Activated naive CD4-positive, alpha-beta T cell treated with anti-CD3 and anti-CD28 coated beads, Interleukin-2, amount 50 U/mL, for 24 hours (primary cell): ENCODE results near the gene NFIC.
"Not testable (repeated sequence)": the region's sequence is repeated elsewhere in the genome, so short reads cannot be mapped to it uniquely, and the experiment has no call there.

ENCODE experiments used
- H3K27ac Mint-ChIP-seq: one replicate; pipeline ENCODE4 v1.8.0; 2021; ENCODE audit warnings: mild to moderate bottlenecking, mixed read lengths
- H3K27me3 Mint-ChIP-seq: one replicate; pipeline ENCODE4 v1.8.0; 2021; ENCODE audit warnings: mixed read lengths
- H3K36me3 Mint-ChIP-seq: one replicate; pipeline ENCODE4 v1.8.0; 2021; ENCODE audit warnings: mixed read lengths
- H3K4me1 Mint-ChIP-seq: one replicate; pipeline ENCODE4 v1.8.0; 2021; ENCODE audit warnings: mixed read lengths
- H3K4me3 Mint-ChIP-seq: one replicate; pipeline ENCODE4 v1.8.0; 2021; ENCODE audit warnings: mild to moderate bottlenecking, mixed read lengths
- H3K9me3 Mint-ChIP-seq: one replicate; pipeline ENCODE4 v1.8.0; 2021; ENCODE audit warnings: mixed read lengths

The NFIC gene

DNA sequence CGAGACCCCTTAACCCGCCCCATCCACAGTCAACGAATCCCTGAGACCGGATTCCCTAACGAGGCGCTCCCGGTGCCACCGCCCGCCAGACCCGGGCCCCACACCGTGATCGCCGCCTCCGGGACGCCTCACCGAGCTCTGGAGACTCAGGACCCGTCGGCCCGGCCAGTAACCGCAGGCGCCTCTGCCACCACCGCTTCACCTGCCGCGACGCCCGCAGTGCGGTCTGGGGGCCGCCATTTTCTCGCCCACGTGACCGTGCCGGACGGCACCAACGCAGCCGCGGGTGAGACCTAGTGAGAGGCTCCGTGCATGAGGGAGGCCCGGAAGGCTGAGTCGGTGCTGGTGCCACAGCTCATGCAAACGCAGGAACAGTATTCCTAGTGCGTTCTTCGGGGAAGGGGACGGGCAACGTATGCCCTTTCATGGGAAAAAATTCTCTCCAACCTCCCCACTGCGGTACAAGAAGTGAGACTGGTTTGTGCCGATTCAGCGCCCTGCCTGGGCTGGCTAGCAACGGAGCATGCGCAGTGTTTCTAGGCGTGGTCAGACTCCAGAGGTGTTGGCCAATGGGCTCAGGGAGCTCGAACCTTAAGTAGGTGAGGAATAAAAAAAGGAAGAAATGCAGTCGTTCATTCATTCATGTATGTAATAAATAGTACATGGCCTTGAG, 134.2 kb downstream of the NFIC start, which contains the start of gene DOHH:
TSS of gene DOHH (minus strand) at position 246 of the 673 bp plus-strand sequence. CDS start 3,860 bp downstream, outside the sequence.
- Mint-ChIP-seq H3K9me3 (no peaks in the 10 kb centered on the region), H3K27ac (peak within 1 kb of the TSS; percentile 99), H3K36me3 (peaks cover 5% of the 10 kb centered on the region), H3K27me3 (no peaks in the 10 kb centered on the region), H3K4me1 (peaks cover 36% of the 10 kb centered on the region), H3K4me3 (peak within 1 kb of the TSS; percentile 96)

DNA sequence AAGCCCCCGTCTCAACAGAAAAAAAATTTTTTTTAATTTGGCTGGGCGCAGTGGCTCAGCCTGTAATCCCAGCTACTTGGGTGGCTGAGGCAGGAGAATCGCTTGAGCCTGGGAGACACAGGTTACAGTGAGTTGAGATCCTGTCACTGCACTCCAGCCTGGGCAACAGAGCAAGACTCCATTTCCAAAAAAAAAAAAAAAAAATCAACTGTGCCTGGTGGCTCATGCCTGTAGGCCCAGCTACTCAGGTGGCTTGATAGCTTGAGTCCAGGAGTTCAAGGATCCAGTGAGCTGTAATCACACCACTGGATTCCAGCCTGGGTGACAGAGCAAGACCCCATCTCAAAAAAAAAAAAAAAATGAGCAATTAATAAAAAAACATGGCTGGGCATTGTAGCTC, 135.4 kb downstream of the NFIC start:
- Mint-ChIP-seq H3K4me1 (peaks cover 40% of the 10 kb centered on the region), H3K9me3 (no peaks in the 10 kb centered on the region), H3K4me3 (no peak overlapping the region), H3K36me3 (peaks cover 4% of the 10 kb centered on the region), H3K27me3 (no peaks in the 10 kb centered on the region), H3K27ac (no peak overlapping the region)

DNA sequence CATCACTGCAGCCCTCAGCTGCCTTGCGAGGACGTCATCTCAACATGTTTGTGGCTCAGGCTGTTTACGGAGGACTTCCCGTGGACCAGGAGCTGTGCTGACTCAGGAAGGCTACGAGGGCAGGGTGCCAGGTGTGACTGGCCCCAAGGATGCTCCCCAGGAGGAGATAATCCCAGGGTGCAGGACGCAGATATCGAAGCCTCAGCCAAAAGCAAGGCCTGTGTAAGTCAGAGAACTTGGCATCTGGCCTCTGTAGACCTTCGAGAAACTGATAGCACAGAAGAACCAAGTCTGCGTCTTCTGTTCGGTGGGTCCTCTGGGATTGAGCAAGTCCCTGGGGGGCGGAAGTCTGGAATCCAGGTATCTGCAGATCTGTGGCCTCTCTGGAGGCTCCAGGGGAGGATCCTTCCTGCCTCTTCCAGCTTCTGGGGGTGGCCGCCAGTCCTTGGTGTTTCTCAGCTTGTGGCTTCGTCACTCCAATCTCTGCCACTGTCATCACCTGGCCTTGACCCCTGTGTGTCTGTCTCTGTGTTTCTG, 136.7 kb downstream of the NFIC start:
- peaks cover 40% of the 10 kb centered on the region for H3K4me1 Mint-ChIP-seq
- no peaks in the 10 kb centered on the region for H3K9me3 Mint-ChIP-seq
- H3K4me3 Mint-ChIP-seq = no peak overlapping the region
- H3K27me3 Mint-ChIP-seq = no peaks in the 10 kb centered on the region
- no peak overlapping the region for H3K27ac Mint-ChIP-seq
- H3K36me3 Mint-ChIP-seq = no peaks in the 10 kb centered on the region

DNA sequence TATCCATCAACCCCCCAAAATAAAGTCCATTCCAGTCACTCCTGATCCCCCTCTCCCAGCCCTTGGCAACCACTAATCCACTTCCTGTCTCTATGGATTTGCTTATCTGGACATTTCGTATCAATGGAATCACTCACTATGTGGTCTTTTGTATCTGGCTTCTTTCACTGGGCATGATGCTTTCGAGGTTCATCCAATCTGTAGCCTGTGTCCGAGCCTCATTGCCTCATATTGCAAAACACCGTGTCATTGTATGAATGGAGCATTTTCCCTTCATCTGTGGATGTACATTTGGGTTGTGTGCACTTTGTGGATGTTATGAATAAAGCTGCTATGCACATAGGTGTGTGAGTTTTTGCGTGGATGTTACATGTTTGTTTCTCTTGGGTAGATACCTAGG, 138.4 kb downstream of the NFIC start:
- Mint-ChIP-seq H3K4me3 (no peak overlapping the region), H3K4me1 (peaks cover 45% of the 10 kb centered on the region)

DNA sequence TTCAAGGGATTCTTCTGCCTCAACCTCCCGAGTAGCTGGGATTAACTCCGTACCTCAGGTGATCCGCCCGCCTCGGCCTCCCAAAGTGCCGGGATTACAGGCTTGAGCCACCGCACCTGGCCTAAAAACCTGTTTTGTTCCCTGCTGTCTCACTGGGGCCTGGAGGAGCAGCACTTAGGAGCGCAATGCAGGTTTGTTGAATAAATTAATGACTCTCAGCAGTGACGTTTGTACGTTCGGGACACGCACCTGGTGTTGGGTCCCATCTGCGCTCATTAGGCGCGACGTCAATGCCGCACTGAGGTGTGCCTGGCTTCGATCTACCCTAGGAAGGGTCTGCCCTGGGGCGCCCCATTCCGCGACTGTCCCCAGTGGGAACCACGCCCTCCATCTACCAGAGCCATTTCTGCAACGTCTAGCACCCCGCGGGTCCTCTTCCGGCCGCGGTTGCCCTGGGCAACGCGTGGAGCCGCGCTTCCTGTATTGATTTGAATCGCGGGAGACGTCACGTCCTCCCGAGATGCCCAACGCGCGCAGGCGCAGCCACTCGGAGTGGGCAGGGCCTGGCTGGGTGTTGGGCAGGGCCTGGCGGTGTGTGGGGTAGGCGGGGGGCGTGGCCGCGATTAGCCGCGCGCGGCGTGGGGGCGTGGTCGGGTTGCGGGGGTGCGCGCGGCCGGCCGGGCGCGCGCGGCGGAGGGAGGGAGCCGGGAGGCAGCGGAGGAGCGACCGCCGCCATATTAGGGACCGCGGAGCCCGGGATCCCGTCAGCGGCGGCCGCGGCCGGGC, 139.4 kb downstream of the NFIC start, which contains the start of gene FZR1:
TSS of gene FZR1 (plus strand) at position 714 of the 786 bp plus-strand sequence. CDS start 16,679 bp downstream, outside the sequence.
- Mint-ChIP-seq H3K4me1 (peaks cover 47% of the 10 kb centered on the region), H3K27ac (peak within 1 kb of the TSS; percentile 93), H3K4me3 (peak within 1 kb of the TSS; percentile 89), H3K9me3 (no peaks in the 10 kb centered on the region), H3K27me3 (no peaks in the 10 kb centered on the region), H3K36me3 (peaks cover 4% of the 10 kb centered on the region)

More for the DNA sequence above, 138.4 kb downstream of the NFIC start:
- peak overlapping the region; percentile 35 for H3K27ac Mint-ChIP-seq
- H3K9me3 Mint-ChIP-seq = no peaks in the 10 kb centered on the region
- peaks cover 4% of the 10 kb centered on the region for H3K36me3 Mint-ChIP-seq
- no peaks in the 10 kb centered on the region for H3K27me3 Mint-ChIP-seq

DNA sequence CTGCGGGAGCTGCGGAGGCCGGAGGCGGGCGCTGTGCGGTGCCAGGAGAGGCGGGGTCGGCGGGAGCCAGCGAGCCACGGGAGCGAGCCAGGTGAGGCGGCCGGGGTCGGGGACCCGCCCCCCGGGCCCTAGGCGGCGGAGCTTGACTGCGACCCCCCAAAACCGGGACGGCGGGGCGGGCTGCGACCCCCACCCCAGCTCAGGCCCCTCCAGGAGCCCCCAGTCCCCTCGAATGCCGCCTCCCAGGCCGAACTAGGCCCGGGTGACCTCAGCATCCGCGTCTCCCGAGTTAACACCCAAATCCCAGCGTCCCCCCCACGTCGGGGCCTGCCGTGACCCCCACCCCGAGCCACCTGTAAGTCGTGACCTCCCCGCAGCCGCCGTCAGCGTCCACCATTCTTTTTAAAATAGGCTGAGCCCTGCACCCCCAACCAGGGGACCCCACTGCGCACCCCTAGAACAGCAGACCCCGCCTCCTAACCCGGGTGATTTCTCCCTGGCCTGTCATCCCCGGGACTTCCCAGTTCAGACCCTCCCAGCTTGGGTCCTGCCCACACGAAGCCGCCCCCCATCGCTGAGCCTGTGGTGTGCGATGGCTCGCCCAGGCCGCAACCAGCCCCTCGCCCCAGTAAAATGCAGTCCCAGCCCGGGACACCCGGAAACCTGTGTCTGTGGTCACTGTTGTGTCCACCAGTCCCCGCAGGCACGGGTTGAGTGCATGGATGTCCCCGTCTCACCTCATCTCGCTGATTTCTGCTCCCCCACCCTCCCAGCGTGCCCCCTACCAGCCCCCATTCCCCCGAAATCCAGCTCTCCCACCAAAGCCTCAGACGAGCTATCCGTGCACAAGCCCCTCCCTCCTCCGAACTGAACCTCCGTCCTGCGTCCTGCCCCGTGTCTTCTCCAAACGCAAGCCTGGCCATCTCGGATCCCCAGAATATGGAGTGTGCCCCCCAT, 140.3 kb downstream of the NFIC start:
- Mint-ChIP-seq H3K27me3 (no peaks in the 10 kb centered on the region), H3K9me3 (no peaks in the 10 kb centered on the region), H3K27ac (peak overlapping the region; percentile 77), H3K36me3 (peaks cover 4% of the 10 kb centered on the region), H3K4me3 (peak overlapping the region; percentile 89), H3K4me1 (peaks cover 48% of the 10 kb centered on the region)

DNA sequence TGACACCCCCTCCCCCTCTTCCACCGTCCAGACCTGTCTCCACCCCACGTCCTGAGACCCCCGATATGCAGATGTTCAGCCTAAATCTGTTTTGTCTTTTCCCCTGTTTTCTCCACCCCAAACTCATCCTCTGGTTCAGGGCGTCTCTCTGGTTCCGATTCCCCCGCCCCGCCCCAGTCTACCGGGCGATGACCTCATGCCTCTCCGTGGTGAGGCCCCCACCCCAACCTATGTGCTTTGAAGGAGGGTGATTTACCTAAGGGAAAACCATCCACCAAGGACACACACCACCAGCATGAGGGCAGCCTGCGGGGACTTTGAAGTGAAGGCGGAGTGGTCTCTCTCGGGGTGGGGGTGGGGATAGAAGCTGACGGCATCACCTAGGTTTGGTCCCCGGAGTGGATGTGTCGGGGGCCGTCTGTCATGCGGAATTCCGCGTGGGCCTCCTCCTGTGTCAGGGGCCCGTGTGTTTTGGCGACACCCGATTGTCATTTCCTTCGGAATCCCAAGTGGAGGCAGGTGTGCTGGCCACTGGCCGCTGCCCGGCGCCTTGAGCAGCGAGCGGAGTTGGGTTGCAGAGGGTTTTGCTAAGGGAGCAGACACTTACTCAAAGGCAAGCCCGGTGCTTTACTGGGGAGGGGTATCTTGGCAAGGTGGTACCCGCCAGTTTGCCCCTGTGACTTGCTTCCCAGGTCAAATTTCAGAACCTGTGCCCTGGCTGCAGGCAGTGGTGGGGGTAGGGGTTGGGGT, 141.2 kb downstream of the NFIC start:
- H3K9me3 Mint-ChIP-seq = no peaks in the 10 kb centered on the region
- peak overlapping the region; percentile 89 for H3K4me3 Mint-ChIP-seq
- H3K4me1 Mint-ChIP-seq = peaks cover 48% of the 10 kb centered on the region
- H3K27me3 Mint-ChIP-seq = no peaks in the 10 kb centered on the region
- peaks cover 4% of the 10 kb centered on the region for H3K36me3 Mint-ChIP-seq
- H3K27ac Mint-ChIP-seq = peak overlapping the region; percentile 65

DNA sequence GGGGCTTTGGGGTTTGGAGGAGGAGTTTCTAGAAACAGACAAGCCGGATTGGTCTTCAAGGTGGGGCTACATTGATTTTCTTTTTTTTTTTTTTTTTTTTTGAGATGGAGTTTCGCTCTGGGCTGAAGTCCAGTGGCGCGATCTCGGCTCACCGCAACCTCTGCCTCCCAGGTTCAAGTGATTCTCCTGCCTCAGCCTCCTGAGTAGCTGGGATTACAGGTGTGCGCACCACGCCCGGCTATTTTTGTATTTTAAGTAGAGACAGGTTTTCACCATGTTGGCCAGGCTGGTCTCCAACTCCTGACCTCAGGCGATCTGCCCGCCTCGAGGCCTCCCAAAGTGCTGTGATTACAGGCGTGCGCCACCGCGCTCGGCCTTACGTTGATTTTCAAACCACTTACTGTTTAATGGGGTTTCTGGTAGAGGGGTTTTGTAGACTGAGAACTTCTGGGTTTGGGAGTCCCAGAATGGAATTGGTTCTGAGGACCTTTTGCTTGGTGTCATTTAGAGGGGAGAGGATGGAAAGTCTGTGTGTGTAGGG, 141.8 kb downstream of the NFIC start:
- not testable (repeated sequence) for H3K27ac Mint-ChIP-seq, H3K27me3 Mint-ChIP-seq
- H3K4me1 Mint-ChIP-seq = peaks cover 48% of the 10 kb centered on the region

DNA sequence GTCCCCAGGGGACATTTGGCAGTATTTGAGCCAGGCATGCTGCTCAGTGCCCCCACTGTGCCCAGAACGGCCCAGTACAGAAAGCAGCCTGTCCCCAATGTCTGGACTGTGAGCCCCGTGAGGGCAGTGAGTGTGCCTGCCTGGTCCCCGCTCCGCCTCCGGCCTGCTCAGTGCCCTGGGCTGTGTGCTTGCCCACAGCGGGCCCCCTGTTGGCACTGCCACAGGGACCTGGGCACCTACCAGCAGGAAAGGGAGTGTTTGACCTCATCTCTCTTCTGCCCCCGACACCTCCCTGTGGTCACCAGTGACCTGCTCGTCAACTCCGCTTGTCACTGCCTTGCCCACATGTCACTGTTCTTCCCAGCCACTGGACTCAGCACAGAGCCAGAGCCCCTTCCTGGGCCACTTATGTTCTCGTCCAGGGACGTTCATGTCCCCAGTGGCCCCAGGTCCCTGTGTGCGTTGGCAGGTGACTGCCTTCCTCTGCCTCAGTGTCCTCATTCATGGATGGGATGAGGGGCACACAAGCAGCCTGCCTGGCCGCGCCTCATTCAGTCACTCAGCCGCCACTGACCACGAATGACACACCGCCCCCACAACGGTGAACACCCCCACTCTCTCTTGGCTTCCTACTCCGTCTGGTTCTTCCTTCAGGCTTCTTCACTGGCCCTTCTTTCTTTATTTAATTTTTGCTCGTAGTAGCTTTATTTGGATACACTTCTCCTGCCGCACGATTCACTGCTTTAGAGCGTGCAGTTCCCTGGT, 142.6 kb downstream of the NFIC start:
- no peaks in the 10 kb centered on the region for H3K9me3 Mint-ChIP-seq
- peaks cover 4% of the 10 kb centered on the region for H3K36me3 Mint-ChIP-seq
- peaks cover 52% of the 10 kb centered on the region for H3K4me1 Mint-ChIP-seq
- H3K4me3 Mint-ChIP-seq = peak overlapping the region; percentile 71
- H3K27ac Mint-ChIP-seq = peak overlapping the region; percentile 82
- no peaks in the 10 kb centered on the region for H3K27me3 Mint-ChIP-seq

More for the DNA sequence above, 141.8 kb downstream of the NFIC start:
- not testable (repeated sequence) for H3K9me3 Mint-ChIP-seq, H3K36me3 Mint-ChIP-seq
- peak overlapping the region; percentile 44 for H3K4me3 Mint-ChIP-seq

DNA sequence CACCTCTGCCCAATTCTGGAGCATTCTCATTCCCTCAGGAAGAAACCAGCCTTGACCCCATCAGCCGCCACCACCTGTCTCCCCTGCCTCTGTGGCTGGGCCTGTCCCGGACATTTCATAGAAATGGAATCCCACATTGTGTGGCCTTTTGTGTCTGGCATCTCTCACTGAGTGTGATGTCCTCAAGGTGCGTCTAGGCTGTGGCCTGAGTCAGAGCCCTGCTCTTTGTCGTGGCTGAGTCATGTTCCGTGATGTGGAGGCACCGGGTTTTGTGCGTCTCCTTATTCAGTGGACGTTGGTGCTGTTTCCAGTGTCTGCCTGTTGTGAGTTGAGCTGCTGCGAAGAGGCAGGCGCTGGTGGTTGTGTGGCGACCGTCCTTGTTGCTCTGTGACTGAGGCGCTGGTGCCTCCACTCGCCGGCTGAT, 143.2 kb downstream of the NFIC start:
- Mint-ChIP-seq H3K36me3 (peaks cover 4% of the 10 kb centered on the region), H3K4me3 (peak overlapping the region; percentile 71), H3K4me1 (peaks cover 56% of the 10 kb centered on the region), H3K27me3 (no peaks in the 10 kb centered on the region), H3K9me3 (no peaks in the 10 kb centered on the region), H3K27ac (peak overlapping the region; percentile 61)

DNA sequence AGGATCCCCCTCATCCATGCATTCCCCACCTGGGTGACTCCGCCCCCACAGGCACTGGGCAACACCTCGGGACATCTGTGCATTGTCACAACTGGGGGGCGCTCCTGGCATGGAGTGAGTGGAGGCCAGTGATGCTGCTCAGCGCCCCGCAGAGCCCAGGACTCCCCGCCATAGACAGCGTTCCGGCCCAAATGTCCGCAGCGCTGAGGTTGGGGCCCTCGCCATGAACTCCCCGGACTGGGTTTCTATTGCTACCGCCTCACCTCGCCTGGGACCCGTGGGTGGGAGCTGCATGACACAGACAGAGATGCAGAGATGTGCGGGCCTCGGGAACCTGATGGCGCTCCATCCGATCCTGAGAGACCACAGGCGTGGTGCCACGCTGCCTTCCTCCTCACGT, 144.3 kb downstream of the NFIC start:
- Mint-ChIP-seq H3K27me3 (no peaks in the 10 kb centered on the region), H3K4me1 (peaks cover 56% of the 10 kb centered on the region), H3K36me3 (peaks cover 4% of the 10 kb centered on the region), H3K9me3 (no peaks in the 10 kb centered on the region), H3K27ac (no peak overlapping the region), H3K4me3 (no peak overlapping the region)

DNA sequence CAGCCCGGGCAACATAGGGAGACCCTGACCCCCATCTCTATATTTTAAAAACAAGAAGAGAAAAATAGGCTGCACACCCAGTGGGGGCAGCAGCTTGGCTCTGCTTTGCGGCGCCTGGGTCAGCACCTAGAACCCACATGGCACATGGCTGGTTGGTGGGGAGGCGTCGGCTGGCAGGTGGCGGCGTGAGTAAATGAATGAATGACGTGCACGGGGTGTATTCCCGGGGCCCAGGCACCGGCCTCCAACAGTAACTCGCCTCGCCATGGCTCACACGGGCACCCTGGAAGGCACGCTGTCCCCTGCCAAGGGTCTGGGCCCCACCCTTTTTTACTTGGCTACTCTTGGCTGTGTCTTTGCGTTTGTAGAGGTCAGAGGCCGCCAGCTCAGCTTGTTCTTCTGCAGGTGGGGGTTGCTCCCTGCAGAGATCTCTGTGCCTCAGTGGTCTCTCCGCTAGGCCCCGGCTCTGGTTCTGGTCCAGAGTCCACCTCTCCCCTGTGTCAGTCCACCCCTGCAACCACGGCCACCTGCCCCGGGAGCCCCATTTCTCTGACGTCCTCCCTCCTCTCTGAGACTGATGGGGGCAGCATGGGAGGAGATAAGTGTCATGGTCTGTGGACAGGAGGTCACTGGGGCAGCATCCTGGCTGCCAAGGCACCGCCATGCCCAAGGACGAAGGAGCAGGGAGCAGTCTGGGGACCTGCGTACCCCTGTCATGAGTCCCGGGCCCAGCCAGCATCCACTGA, 145.3 kb downstream of the NFIC start:
- Mint-ChIP-seq H3K9me3 (no peaks in the 10 kb centered on the region), H3K4me3 (no peak overlapping the region), H3K4me1 (peaks cover 63% of the 10 kb centered on the region), H3K36me3 (peaks cover 4% of the 10 kb centered on the region), H3K27ac (no peak overlapping the region), H3K27me3 (no peaks in the 10 kb centered on the region)

DNA sequence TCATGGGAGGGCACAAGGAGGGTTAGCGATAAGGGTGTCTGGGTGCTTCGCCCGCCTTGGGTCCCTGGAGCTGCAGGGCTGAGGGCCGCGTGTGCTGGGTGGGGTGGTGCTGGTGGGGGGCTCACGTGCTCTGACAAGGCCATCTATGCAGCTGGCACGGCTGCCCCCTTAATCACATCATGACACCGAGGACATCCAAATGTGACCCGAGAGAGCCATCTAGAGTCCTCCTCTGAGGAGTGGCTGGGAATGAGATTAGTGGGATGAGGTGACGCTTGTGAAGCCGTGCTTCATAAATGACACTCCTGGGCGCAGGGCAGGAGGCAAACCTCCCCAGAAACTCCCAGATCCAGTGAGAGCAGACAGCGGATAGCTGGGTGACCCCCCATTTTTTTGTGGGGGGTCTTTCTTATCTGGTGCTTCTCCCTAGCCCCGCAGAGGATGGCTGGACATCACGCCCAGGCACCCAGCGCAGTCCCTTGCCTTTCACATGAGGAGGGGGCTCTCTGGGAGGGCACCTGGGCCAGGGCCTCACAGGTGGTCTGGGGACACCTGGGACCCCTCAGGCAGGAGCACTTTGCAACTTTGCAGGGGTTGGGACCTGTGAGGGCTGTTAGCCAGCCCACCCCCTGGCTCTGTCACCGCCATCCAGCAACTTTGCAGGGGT, 146.3 kb downstream of the NFIC start:
- no peaks in the 10 kb centered on the region for H3K27me3 Mint-ChIP-seq
- peaks cover 4% of the 10 kb centered on the region for H3K36me3 Mint-ChIP-seq
- peaks cover 58% of the 10 kb centered on the region for H3K4me1 Mint-ChIP-seq
- H3K9me3 Mint-ChIP-seq = no peaks in the 10 kb centered on the region
- no peak overlapping the region for H3K4me3 Mint-ChIP-seq
- no peak overlapping the region for H3K27ac Mint-ChIP-seq
